BJ (cell line): Measurements from ENCODE around the gene SLC1A1. TPM values are rescaled to one million over a fixed set of nuclear protein-coding genes. Genes with fewer than 3 reads are reported as not detected.

Source experiments
- CTCF ChIA-PET: fragments of 350-600 bp; formaldehyde crosslinking; extraction: SDS; loops from one replicate; lab custom pipeline; 2021; ENCODE audit warnings: antibody characterized with exemption, inconsistent platforms; lab: Yijun Ruan, JAX
- POLR2A ChIA-PET: fragments of 300-600 bp; sonication (Branson Sonifier 250); formaldehyde crosslinking; extraction: SDS; loops from one replicate; lab custom pipeline; 2021; ENCODE audit warnings: antibody characterized with exemption; lab: Charles Lee
- DNase-seq: peaks from one replicate; pipeline ENCODE4 v3.0.0-alpha.2; 2011; ENCODE audit warnings: low read depth
- H3K27me3 ChIP-seq: 2 replicates; pipeline ENCODE4 v1.6.0; 2011; ENCODE audit warnings: low read length; ENCODE audit not compliant: control insufficient read depth, insufficient read depth
- H3K36me3 ChIP-seq: 2 replicates; pipeline ENCODE4 v1.5.1; 2011; ENCODE audit warnings: low read length; ENCODE audit not compliant: control insufficient read depth, insufficient read depth
- H3K4me3 ChIP-seq: 2 replicates; pipeline ENCODE4 v1.5.1; 2011; ENCODE audit warnings: low read depth, mild to moderate bottlenecking, control low read depth, low read length
- CTCF ChIP-seq: IDR thresholded peaks from 2 replicates; pipeline ENCODE4 v1.5.1; 2011; ENCODE audit warnings: low read depth, mild to moderate bottlenecking, control low read depth, inconsistent platforms, low read length, moderate library complexity; ENCODE audit not compliant: insufficient read depth
- polyA plus RNA-seq: library from polyadenylated mRNA; depleted of rRNA; stranded (reverse); fragments of >200 nt; gene quantifications from 2 replicates; pipeline ENCODE4 v1.2.3, GENCODE V29; 2011

Gene SLC1A1
- polyA plus RNA-seq, 1 experiment = 6.4 TPM

GRCh38 chr9:4555236-4555635, 65.0 kb downstream of the SLC1A1 start:
- ChIA-PET POLR2A (interaction anchor here (0.5 kb wide), 1 partner anchor 15 kb away, joined by 3 read pairs; no protein-coding TSS in a partner anchor), CTCF (interaction anchor here (1.0 kb wide), 1 partner anchor 171 kb away, joined by 4 read pairs; no protein-coding TSS in a partner anchor)
- Histone ChIP-seq H3K4me3 (no peak overlapping the region), H3K36me3 (no peaks in the 10 kb centered on the region), H3K27me3 (no peaks in the 10 kb centered on the region; the same call in 1 of the 2 replicates)
- no peak for DNase-seq
- no peak for TF ChIP-seq CTCF

GRCh38 chr9:4558371-4558998, 68.2 kb downstream of the SLC1A1 start:
- Histone ChIP-seq H3K36me3 (no peaks in the 10 kb centered on the region), H3K4me3 (no peak overlapping the region), H3K27me3 (no peaks in the 10 kb centered on the region)
- no peak for TF ChIP-seq CTCF
- CTCF ChIA-PET = interaction anchor here (1.2 to 2.1 kb wide), 2 partner anchors 10 to 45 kb away, joined by 5 to 8 read pairs; no protein-coding TSS in a partner anchor
- no peak for DNase-seq
- POLR2A ChIA-PET = no interaction called here

GRCh38 chr9:4559261-4560182, 69.3 kb downstream of the SLC1A1 start:
- no peak overlapping the region for H3K4me3 ChIP-seq
- H3K36me3 ChIP-seq = no peaks in the 10 kb centered on the region
- POLR2A ChIA-PET = no interaction called here
- no peaks in the 10 kb centered on the region for H3K27me3 ChIP-seq
- DNase-seq = no peak
- TF ChIP-seq CTCF = no peak
- CTCF ChIA-PET = interaction anchor here (1.4 to 2.1 kb wide), 2 partner anchors 8 to 11 kb away, joined by 4 to 5 read pairs; no protein-coding TSS in a partner anchor

- H3K27me3 ChIP-seq = no peaks in the 10 kb centered on the region
- no peak for DNase-seq
- CTCF ChIA-PET = no interaction called here
- H3K4me3 ChIP-seq = no peak overlapping the region
- POLR2A ChIA-PET = no interaction called here
- TF ChIP-seq CTCF = no peak
- H3K36me3 ChIP-seq = no peaks in the 10 kb centered on the region
These were observed 72.8 kb downstream of the SLC1A1 start for GRCh38 chr9:4563105-4563504.

GRCh38 chr9:4566806-4567205, 76.5 kb downstream of the SLC1A1 start:
- ChIA-PET POLR2A (no interaction called here), CTCF (no interaction called here)
- DNase-seq = no peak
- no peaks in the 10 kb centered on the region for H3K36me3 ChIP-seq
- no peak overlapping the region for H3K4me3 ChIP-seq
- no peaks in the 10 kb centered on the region for H3K27me3 ChIP-seq
- TF ChIP-seq CTCF = no peak
